ENCODE measurements around the gene SLC22A25.

DNA sequence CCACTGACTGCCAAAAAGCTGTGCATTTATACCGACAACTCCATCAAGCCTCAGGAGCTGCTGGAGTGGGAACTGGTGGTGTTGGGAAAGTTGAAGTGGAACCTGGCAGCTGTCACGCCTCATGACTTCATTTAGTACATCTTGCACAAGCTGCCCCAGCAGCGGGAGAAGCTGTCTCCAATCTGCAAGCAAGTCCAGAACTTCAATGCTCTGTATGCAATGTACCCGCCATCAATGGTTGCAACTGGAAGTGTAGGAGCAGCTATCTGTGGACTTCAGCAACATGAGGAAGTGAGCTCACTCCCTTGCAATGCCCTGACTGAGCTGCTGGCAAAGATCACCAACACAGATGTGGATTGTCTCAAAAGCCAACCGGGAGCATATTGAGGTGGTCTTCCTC is at the start of gene SLC22A25:
- TF ChIP-seq, protein P1, sequence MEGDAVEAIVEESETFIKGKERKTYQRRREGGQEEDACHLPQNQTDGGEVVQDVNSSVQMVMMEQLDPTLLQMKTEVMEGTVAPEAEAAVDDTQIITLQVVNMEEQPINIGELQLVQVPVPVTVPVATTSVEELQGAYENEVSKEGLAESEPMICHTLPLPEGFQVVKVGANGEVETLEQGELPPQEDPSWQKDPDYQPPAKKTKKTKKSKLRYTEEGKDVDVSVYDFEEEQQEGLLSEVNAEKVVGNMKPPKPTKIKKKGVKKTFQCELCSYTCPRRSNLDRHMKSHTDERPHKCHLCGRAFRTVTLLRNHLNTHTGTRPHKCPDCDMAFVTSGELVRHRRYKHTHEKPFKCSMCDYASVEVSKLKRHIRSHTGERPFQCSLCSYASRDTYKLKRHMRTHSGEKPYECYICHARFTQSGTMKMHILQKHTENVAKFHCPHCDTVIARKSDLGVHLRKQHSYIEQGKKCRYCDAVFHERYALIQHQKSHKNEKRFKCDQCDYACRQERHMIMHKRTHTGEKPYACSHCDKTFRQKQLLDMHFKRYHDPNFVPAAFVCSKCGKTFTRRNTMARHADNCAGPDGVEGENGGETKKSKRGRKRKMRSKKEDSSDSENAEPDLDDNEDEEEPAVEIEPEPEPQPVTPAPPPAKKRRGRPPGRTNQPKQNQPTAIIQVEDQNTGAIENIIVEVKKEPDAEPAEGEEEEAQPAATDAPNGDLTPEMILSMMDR (conservative IDR thresholded peaks at IDR 0.05 in 1 of 2, IDR thresholded peaks at IDR 0.05 in 1 of 2; ENCODE audit: low read depth in 1 of 2, low read length in 2 of 2), result no peak
- no peak for TF ChIP-seq EZH2 (IDR thresholded peaks at IDR 0.05; ENCODE audit: low read length, missing control alignments)

All from fibroblast of lung (primary cell).